CD1c-positive myeloid dendritic cell (primary cell): ENCODE data around the gene PAX2.

Experiments
- DNase-seq: peaks from one replicate; pipeline ENCODE4 v3.0.0-alpha.2; 2016; ENCODE audit errors: extremely low spot score

PAX2 gene

DNA sequence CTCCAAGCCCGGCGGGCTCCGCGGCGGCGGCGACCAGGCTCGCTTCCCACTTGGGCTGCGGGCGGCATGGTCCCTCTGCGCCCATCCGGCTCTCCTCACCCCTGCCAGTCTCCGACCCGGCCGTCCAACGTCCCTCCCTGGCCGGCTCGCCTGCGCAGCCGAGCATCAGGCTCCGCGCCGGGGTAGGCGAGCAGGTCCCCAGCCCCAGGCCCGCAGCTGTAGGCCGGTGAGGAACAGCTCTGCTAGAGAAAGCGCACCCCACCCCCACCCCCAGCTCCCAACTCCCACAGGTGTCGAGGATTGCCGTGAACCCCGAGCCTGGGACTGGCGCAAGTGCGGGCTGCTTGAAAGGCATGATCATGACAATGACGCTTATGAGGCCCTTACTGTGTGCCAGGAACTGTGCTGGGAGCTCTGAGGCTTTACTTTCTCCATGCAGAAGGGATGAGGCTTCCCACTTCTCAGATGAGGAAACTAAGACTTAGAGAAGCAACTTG, 20.8 kb upstream of the PAX2 start:
- DNase-seq: no peak

DNA sequence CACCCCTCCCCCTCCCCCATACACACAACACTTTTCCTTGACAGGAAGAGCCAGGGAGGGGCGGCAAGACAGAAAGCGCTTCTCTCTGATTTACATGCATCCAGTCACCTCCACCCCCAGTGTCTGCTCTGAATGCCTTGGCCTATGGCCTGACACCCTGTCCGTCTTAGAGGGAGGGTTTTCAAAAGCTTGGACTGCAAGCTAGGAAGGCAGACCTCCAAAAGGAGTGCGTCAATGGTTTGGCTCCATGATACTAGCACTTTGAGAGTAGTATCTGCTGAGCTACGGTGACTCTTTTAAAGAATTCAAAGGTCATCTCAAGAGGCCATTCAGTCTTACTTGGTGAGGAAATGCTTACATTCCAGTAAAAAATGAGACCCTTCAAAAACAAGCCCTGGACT, 20.3 kb upstream of the PAX2 start:
- no peak for DNase-seq

DNA sequence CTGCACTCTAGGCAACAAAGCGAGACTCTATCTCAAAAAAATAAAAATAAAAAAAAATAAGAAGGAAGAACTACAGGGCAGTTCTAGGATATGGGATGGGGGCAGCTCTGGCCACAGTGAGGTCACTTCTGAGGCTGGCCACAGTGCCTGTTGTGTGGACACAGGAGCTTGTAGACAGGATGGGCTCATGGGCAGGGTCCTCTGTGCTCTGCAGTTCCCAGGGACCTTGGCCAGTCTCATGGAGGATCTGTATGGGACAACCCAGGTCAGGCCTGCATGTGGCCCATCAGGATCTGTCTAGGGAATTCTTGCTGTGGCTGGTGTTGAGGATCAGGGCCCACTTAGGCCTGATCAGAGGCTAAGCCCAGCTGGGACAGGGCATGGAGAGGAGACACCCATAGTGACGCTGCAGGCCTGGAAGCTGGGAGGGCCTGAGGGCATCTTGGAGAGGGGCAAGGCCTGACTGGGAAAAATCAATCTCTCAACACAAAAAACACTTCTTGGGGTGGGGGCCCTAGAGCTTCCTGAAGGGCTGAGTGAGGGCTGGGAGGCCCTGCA, 19.4 kb upstream of the PAX2 start:
- DNase-seq: no peak

DNA sequence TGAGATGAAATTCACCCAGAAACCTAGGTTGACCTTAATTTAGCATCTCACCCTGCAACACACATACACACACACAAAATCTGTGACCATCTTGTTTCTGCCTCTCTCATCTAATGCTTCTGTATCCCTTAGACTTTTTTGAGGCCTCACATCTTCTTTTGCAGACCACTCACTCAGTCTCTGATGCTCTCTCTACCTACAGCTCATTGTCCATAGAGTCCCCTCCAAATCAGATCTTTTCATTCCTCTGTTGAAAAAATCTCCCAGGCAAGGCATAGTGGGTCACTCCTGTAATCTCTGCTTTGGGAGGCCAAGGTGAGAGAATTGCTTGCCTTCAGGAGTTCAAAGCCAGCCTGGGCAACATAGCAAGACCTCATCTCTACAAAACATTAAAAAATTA, 17.6 kb upstream of the PAX2 start:
- DNase-seq: no peak

DNA sequence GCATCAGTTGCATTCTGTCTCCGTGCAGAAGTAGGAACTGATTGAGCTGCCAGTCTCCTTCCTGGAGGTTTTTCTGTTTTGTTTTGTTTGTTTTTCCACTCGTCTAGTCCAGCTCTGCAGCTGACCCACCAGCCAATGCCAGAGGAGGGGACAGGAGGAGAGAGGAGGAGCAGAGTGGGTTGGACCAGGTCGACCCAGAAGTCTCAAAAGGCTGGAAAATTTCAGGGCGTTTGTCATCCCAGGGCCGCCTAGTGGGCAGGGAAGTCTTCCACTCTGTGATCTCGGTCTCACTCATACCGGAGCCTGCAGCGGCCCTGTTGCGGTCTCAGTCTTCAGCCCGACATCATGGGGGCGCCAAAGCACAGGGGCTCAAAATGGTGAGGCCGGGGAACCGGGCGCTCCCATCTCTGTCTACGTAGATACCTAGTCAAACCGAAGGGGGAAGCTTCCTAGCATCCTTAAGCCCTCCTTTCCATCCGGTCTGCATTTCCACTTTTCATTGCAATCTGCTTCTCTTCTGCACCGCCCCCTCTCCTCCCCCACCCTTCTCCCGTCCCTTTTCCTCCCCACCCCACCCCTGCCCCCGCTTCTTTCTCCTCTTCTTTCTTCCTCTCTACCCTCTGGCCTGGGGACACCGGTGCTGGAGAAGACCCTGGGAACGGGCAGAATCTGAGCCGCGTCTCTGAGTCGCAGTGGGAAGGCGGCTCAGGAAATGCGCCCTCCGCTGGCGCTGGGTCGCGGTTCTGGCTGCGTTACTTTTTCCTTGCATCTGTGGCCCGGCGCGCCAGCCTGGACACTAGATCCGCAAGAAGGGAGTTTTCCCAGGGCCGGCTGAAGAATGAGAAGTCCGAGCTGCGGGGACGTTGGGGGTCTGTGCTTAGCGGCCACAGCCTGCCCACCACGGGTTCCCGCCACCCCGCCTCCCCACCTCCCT, 16.2 kb upstream of the PAX2 start:
- peak; percentile 13 for DNase-seq

DNA sequence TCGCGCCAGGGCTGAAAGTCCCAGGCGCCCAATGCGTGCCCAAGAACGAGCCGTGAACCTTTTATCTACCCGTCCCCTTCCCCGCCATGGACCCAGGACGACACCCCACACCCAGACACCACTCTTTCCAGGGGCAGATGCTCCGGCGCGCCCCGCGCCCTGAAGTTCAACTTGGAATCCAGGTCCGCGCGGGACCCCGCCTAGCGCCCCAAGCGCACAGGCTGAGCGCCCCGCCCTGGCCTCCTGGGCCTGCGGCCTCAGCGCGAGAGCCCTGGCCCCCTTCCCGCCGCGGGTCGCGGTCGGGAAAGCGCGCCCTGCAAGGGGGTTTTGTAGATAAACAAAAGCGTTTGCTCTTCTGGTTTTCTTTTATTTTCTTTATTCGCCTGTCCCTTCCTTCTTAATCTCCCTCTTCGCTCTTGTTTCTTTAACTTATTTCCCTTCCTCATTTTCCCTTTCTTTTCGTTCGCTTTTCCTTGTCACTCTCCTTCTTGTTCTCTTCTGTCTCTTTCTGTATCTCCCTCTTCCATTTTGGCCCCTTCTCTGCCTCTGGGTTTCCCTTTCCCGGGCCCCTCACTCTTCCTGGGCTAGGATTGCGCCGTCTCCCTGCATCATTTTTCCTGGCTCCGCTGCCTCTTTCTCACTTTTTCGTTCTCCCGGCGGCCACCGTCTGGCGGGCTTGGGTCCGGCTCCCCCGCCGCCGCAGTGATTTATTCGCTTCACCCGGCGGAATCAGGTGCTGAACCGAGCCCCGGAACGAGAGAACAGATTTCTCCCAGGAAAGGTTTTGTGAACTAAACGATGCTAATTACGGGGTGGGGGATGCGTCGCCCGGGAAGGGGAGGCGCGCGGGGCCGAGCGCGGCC, 15.3 kb upstream of the PAX2 start:
- no peak for DNase-seq

DNA sequence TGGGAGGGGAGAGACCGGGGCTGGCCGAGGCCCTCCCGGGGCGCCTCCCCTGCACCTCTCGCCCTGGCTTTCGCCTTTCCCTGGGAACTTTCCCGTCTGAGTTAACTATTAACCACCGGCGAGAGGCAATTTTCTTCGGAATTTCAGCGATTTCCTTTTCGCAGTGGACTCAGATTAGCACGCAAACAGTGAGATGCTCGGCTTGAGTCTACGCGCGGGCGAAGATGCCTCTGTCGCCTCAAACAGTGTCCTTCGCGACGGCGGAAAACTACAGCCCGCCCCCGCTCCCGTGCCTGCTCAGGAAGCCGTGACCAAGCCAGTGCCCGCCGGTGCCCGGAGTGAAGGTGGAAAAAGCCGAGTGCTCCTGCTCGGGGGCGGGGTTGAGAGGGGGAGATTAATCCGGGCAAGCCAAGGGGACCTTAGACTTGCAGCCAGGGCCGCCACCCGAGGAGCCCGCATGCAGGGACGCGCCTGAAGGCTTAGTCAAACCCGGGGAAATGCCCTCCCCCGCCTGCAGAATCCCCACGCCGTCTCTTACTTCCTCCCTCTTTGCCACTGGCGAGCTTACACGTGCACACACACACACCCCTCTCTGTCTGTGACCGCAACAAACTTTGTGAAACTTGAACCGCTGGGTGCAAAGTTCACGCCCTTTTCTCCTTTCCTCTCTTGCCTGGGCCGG, 14.5 kb upstream of the PAX2 start:
- DNase-seq: peak; percentile 88

DNA sequence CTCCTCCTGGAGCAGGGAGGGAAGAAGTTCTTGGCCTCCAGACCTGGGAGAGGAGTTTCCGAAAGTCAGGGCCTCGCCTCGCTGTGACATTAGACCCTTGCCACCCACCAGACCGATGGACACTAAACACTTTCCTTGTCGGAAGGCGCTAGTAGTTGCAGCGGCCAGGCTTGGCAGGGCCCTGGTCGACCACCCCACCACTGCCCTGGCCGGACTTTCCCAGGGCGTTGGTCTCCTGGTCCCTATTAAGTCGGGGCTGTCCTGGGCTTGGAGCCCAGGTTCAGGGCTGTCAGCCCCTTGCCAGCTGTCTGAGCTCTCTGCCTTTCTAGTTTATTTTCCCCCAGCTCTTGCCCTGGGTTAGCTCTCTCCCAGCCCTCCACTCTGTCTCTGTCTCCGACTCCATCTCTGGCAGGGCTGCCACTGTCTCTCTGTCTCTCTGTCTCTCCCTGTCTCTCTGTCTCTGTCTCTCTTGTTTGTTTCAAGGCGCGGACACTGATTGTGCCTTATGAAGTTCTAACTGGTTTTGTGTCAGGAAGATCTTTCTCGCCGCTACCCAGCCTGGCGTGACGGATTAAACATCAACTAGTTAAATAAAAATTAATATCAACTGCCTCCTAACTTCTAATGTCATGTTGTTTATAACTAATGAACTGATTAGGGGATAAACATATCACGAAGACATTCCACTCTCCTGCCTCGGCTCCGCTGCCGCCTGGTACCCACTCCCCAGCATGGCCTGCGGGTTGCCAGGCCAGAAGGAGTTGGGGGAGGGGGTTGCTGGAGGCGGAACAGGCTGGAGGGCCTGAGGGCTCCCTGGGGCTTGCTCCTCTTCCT, 13.8 kb upstream of the PAX2 start:
- DNase-seq: no peak

DNA sequence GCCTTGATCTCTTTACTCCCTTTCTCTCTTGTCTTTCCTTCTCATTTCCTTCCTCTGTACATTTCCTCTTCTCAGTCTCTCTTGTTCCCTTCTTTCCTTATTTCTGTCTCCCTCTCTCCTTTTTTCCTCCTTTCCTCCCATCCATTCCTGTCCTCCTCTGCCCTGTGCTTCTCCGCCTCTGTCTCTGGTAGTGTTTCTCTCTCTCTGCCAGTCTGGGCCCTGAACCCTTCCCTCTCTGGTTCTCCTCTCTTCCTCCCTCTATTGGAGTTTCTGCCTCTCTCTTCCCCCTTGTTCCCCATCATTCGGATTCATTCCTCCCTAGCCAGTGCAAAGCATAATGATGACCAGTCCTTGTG, 13.2 kb upstream of the PAX2 start:
- no peak for DNase-seq

DNA sequence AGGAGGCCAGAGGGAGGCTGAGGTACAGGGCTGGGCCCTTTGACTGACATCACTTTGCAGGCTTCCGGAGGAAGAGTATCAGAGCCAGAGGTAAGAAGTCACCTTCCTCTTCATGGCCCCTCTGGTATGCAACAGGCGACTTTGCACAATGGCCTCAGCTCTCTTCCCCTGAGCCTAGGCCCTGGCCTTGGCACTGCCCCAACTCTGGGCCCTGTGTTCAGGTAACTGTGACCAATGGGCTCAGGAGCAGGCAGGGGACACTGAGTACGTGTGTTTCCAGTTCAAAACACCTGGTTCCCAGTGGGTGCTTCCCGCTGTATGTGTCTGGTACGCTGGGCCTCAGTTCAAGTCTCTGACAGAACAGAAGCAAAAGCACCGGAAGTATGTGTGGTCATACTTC, 12.1 kb upstream of the PAX2 start:
- DNase-seq: no peak

DNA sequence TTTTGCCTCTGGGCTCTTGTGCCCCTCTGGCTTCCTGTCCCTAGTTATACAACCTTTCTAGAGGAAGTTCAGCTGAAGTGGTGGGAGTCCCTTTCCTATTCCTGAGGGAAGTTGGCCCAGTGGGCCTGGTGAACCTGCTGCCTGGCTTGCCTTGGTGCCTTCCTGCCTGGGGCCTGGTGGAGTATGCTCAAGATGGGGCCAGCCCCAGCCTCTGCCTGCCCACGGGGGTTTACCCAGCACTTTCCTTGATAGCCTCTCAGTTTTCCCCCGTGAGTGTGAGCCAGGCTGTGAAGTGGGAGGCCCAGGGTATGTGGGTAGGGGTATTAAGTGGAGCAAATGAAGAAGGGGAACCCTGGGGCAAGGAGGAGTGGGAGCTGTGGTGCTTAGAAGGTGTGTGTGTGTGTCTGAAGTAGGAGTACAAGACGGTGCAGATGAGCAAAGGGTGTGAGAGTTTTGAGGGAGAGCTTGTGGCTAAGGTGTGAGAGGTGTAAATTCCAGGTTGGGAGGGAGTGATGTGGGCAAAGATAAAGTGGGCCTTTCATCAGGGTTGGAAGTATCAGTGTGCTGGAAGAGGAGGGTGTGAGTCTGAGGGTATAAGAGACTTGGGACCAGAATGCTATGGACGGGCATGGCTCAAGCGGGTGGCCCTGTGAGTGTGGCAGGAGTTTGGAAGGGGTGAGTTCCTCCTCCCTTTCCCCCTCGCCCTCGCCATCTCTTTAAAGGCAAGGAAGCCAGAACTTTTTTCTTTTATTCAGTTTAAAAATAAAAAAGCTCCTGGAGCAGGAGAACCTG, 10.9 kb upstream of the PAX2 start:
- no peak for DNase-seq

DNA sequence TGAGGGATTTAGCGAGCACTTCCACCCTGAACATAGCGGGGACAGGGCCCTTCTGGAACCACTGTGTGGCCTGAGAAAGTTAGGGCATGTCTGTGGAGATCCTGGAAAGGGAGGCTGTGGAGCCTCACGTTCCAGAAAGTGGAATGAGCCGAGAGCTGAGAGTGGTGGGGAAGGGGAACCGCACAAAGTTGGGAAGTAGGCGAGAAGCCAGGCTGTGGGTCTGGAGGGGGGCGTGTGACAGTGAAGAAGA, 10.4 kb upstream of the PAX2 start:
- no peak for DNase-seq

DNA sequence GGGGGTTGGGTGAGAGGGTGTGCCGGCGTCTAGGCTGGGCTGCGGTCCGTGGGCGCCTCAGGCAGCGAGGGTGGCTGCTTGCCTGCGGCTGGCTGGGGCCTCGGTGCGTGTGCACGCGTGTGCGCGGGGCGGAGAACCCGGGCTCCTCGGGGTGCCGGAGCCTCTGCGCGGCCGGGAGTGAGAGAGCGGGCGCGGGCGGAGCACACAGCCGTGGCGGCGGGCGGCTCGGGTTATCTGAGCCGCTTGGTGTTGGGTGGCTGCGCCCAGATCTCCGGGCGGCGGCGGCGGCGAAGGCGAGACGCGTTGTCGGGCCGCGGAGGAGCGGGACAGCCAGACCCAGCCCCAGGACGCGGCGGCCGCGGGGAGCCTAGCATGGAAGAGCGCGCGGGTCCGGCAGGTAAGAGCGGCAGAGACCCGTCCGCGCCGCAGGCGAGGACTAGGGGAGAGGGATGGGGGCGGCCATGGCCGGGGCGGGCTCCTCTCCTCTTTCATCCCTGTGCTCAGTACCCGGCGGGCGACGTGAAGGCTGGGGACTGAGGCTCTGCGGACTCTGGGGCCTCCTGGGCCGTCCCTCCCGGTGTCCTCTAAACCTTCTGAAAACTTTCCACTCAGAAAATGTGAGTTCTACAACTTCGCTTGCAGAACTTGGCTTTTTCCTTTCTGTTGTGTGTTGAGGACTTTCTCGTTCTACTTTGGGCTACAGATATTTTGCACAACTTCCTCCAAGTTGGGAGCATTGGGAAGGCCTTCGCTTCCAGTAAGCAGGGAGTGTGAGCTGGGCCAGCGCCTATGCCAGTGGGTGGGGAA, 9.8 kb upstream of the PAX2 start:
- DNase-seq: no peak

DNA sequence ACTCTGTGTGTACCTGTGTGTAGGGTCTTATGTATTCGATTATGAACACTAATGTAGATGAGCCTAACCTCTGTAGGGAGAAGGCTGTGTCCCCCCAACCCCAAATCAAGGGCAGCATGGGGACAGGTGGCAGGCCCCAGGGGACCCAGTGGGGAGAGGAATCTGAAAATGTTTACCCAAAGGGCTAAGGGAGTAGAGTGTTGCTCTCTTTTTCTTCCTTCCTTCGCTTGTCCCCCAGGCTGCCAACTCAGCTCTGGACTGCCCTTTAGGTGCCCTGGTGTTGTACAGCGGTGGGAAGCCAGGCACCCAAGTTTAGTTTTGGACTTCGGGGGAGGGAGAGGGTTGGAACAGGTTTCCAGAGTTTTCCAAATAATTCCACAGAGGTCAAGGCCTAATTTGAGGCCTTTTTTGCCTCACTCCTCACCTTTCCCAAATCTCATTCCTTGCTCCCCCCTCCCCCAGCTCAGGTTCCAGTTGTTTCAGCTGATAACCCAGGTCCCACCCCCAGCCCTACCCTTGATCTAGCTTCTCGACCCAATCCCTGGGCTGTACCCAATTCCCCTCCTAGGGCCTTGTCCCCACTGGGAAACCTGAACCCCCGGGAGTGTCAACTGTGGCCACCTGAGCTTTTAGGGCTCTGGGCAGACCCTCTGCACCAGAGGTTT, 9.1 kb upstream of the PAX2 start:
- no peak for DNase-seq

DNA sequence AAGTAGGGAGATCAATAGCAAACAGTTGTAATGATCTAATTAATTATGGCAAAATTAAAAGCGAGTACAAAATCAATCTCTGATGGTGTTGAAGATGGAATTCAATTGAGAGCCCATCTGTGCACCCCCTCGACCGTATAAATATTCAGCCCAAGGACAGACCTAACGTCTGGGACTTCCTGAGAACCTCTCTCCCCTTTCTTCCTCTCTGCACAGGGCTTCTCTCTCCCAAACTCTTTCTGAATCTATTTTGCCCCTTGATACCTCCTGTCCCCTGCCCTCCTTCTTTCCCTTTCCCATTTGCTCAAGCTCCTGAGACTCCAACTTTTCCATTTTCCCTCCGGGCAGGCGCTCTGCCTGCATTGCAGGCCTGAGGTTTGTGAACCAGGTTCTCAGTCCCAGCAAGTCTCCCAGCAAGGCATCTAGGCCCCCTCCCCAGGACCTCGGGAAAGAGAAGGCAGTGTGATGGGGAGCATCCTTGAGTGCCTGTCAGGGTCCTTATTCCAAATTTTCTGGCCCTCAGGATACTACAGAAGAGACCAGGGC, 8.5 kb upstream of the PAX2 start:
- DNase-seq: no peak

DNA sequence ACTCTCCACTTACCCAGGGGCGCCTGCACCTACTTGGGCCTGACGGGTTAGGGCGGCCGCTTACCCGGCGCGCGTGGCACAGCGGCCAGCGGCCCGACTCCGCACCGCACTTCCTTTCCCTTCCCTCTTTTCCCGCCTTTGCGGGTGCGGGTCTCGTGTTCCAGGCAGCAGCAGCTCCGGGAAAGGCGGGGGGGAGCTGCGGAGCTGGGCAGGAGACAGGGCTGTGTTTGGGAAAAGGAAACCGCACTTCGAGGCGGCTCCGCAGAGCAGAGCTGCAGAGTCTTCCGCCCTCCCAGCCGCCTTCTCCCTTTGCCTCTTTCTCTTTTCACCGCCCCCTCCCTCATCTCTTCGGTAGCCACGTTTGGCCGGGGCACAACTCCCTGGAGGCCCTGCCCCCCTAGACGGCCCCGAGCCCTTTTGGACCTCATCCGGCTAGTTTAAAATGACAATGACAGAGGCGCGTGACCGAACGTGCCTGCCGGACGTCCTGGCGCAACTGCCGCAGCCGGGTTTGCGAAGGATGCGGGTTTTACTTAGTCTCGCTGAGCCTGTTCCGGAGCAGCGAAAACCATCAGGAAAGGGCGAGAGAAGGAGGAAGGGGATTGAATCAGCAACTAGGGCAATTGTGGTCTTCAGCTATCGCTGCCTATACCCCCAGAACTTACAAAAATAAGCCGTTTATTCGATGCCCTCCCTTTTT, 7.9 kb upstream of the PAX2 start:
- no peak for DNase-seq

DNA sequence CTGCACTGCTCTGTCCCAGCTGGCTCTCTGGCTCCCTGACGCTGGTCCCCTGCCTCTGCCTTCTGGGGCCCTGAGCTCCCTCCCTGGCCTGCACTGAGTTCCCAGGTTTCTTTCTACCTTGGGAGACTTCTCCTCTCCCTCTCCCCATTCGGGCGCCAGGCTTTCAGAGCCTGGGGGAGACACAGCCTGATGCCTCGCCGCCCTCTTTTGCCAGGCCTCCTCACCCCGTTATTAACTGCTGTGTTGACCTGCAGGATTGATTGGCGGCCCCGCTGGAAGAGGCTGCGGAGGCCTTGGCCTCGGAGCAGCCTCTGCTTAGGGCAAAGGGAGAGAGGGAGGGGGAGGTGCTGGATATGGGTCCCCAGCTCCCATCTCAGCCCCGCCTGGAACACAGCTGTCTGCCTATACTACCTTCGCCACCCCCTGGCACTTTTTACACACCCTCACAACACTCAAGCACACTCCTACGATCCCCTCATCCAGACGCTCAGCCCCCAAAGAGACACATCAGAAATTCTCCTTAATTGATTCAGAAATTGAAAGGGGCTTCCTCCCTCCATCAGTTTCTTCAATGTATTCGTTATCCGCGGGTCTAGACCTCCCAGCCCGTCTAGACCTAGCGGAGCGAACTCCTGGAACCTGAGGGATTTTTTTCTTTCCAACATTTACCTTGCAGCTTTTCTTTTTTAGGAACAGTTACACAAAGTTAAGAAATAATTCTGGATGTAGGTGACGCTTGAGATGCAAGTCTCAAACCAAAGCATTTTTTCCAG, 7.1 kb upstream of the PAX2 start:
- DNase-seq: no peak
